HG02870 (cell line): ENCODE measurements around the gene FTO.

ENCODE experiments used
- ATAC-seq: cut with Tn5 transposase; IDR thresholded peaks from one replicate; pipeline ENCODE4 v1.9.1; 2021; ENCODE audit warnings: mild to moderate bottlenecking, moderate library complexity; ENCODE audit not compliant: unreplicated experiment

The FTO gene

GRCh38 chr16:54033747-54034146, 329.8 kb downstream of the FTO start:
- no peak for ATAC-seq

- ATAC-seq = no peak
These were observed 330.7 kb downstream of the FTO start for GRCh38 chr16:54034684-54035083.

- no peak for ATAC-seq
These were observed 336.5 kb downstream of the FTO start for GRCh38 chr16:54040480-54040879.

GRCh38 chr16:54040975-54041374, 337.0 kb downstream of the FTO start:
- ATAC-seq = no peak

GRCh38 chr16:54048586-54049495, 344.9 kb downstream of the FTO start:
- ATAC-seq = no peak

- ATAC-seq = no peak
These were observed 345.9 kb downstream of the FTO start for GRCh38 chr16:54049591-54050458.

GRCh38 chr16:54050459-54051210, 346.7 kb downstream of the FTO start:
- no peak for ATAC-seq

- ATAC-seq = no peak
These were observed 347.9 kb downstream of the FTO start for GRCh38 chr16:54051821-54052220.

GRCh38 chr16:54052271-54052670, 348.3 kb downstream of the FTO start:
- ATAC-seq = no peak

GRCh38 chr16:54053891-54054820, 350.2 kb downstream of the FTO start:
- ATAC-seq = no peak

GRCh38 chr16:54055191-54055590, 351.2 kb downstream of the FTO start:
- no peak for ATAC-seq

- no peak for ATAC-seq
These were observed 351.9 kb downstream of the FTO start for GRCh38 chr16:54055864-54056263.

- ATAC-seq = no peak
These were observed 353.0 kb downstream of the FTO start for GRCh38 chr16:54056921-54057320.

- ATAC-seq = no peak
These were observed 355.4 kb downstream of the FTO start for GRCh38 chr16:54059319-54059718.

- ATAC-seq = no peak
These were observed 356.9 kb downstream of the FTO start for GRCh38 chr16:54060599-54061421.

GRCh38 chr16:54061454-54061853, 357.5 kb downstream of the FTO start:
- no peak for ATAC-seq

GRCh38 chr16:54062361-54063278, 358.7 kb downstream of the FTO start:
- ATAC-seq = no peak

GRCh38 chr16:54063279-54063773, 359.4 kb downstream of the FTO start:
- ATAC-seq = no peak
